ENCODE results near the gene RALGAPA2.

The RALGAPA2 gene

GRCh38 chr20:20719411-20719810, 7.0 kb upstream of the RALGAPA2 start:
- DNase-seq = no peak

GRCh38 chr20:20713244-20713765, 861 bp upstream of the RALGAPA2 start:
- DNase-seq = no peak

GRCh38 chr20:20712004-20712473, 405 bp downstream of the RALGAPA2 start:
- no peak for DNase-seq

GRCh38 chr20:20711413-20711812, 1.0 kb downstream of the RALGAPA2 start:
- DNase-seq = no peak

- DNase-seq = no peak
Measured at GRCh38 chr20:20710443-20711315, 1.8 kb downstream of the RALGAPA2 start.

GRCh38 chr20:20709887-20710286, 2.6 kb downstream of the RALGAPA2 start:
- no peak for DNase-seq

- no peak for DNase-seq
Measured at GRCh38 chr20:20706285-20706684, 6.2 kb downstream of the RALGAPA2 start.

- no peak for DNase-seq
Measured at GRCh38 chr20:20702330-20703245, 9.9 kb downstream of the RALGAPA2 start.

GRCh38 chr20:20699917-20700316, 12.5 kb downstream of the RALGAPA2 start:
- DNase-seq = no peak

GRCh38 chr20:20699144-20699543, 13.3 kb downstream of the RALGAPA2 start:
- DNase-seq = no peak

GRCh38 chr20:20697325-20697845, 15.1 kb downstream of the RALGAPA2 start:
- DNase-seq = no peak

GRCh38 chr20:20695250-20695816, 17.1 kb downstream of the RALGAPA2 start:
- no peak for DNase-seq

- DNase-seq = no peak
Measured at GRCh38 chr20:20694591-20694990, 17.9 kb downstream of the RALGAPA2 start.

- DNase-seq = no peak
Measured at GRCh38 chr20:20692587-20692986, 19.9 kb downstream of the RALGAPA2 start.

GRCh38 chr20:20691477-20692235, 20.8 kb downstream of the RALGAPA2 start:
- DNase-seq = no peak

GRCh38 chr20:20690676-20691476, 21.6 kb downstream of the RALGAPA2 start:
- no peak for DNase-seq

- no peak for DNase-seq
Measured at GRCh38 chr20:20687319-20687718, 25.1 kb downstream of the RALGAPA2 start.

- DNase-seq = no peak
Measured at GRCh38 chr20:20685635-20686034, 26.8 kb downstream of the RALGAPA2 start.

- DNase-seq = no peak
Measured at GRCh38 chr20:20683481-20684321, 28.7 kb downstream of the RALGAPA2 start.

GRCh38 chr20:20683020-20683419, 29.4 kb downstream of the RALGAPA2 start:
- DNase-seq = no peak

Data from NCI-H1436 treated with DMSO at 0.1 percent for 48 hours (cell line).